ENCODE data around the gene EEF1AKMT2.

- TF ChIP-seq CTCF (IDR thresholded peaks at IDR 0.05; ENCODE audit: insufficient read depth, low read length, poor library complexity, severe bottlenecking) = no peak
- TF ChIP-seq EZH2phosphoT487 (conservative IDR thresholded peaks at IDR 0.05; ENCODE audit: low read length) = no peak
Observed at GRCh38 chr10:124830445-124830844, 38.8 kb upstream of the EEF1AKMT2 start.

Measured in SU-DHL-6 (cell line).